GM08714 (cell line): ENCODE data around the gene CLDN2.
"Not testable (repeated sequence)": the region's sequence is repeated elsewhere in the genome, so short reads cannot be mapped to it uniquely, and the experiment has no call there.

Source experiments
- H3K4me3 ChIP-seq: fragments of 200-500 bp; sonication (Bioruptor generic); 2 replicates; pipeline ENCODE4 v1.5.1; 2014; ENCODE audit warnings: mild to moderate bottlenecking, low read length, inconsistent platforms
- ZNF274 ChIP-seq: IDR thresholded peaks from 2 replicates; pipeline ENCODE4 v1.6.1; 2012; ENCODE audit warnings: mild to moderate bottlenecking, low read depth, low read length

The CLDN2 gene

GRCh38 chrX:106936246-106936645 lies 16.0 kb downstream of the CLDN2 start:
- TF ChIP-seq ZNF274: no peak
- no peak overlapping the region for H3K4me3 ChIP-seq

GRCh38 chrX:106939566-106939965 lies 19.4 kb downstream of the CLDN2 start:
- TF ChIP-seq ZNF274: no peak
- no peak overlapping the region for H3K4me3 ChIP-seq

GRCh38 chrX:106940068-106940467 lies 19.9 kb downstream of the CLDN2 start:
- TF ChIP-seq ZNF274: no peak
- H3K4me3 ChIP-seq: no peak overlapping the region

GRCh38 chrX:106946464-106946863 lies 26.3 kb downstream of the CLDN2 start:
- no peak for TF ChIP-seq ZNF274
- H3K4me3 ChIP-seq: no peak overlapping the region

- H3K4me3 ChIP-seq: no peak overlapping the region
- no peak for TF ChIP-seq ZNF274
These were observed 28.4 kb downstream of the CLDN2 start for GRCh38 chrX:106948641-106949040.

GRCh38 chrX:106949366-106949765 lies 29.2 kb downstream of the CLDN2 start:
- no peak for TF ChIP-seq ZNF274
- no peak overlapping the region for H3K4me3 ChIP-seq

- TF ChIP-seq ZNF274: no peak
- H3K4me3 ChIP-seq: no peak overlapping the region
These were observed 30.2 kb downstream of the CLDN2 start for GRCh38 chrX:106950381-106950780.

- no peak overlapping the region for H3K4me3 ChIP-seq
- TF ChIP-seq ZNF274: no peak
These were observed 31.0 kb downstream of the CLDN2 start for GRCh38 chrX:106951230-106951629.

- TF ChIP-seq ZNF274: no peak
- H3K4me3 ChIP-seq: no peak overlapping the region
These were observed 31.9 kb downstream of the CLDN2 start for GRCh38 chrX:106952089-106952488.

GRCh38 chrX:106952538-106952937 lies 32.3 kb downstream of the CLDN2 start:
- no peak overlapping the region for H3K4me3 ChIP-seq
- no peak for TF ChIP-seq ZNF274

- no peak for TF ChIP-seq ZNF274
These were observed 32.8 kb downstream of the CLDN2 start for GRCh38 chrX:106952988-106953387.

GRCh38 chrX:106954041-106954440 lies 33.8 kb downstream of the CLDN2 start:
- TF ChIP-seq ZNF274: no peak
- no peak overlapping the region for H3K4me3 ChIP-seq

More at GRCh38 chrX:106952988-106953387, 32.8 kb downstream of the CLDN2 start:
- H3K4me3 ChIP-seq: no peak overlapping the region

- no peak overlapping the region for H3K4me3 ChIP-seq
- TF ChIP-seq ZNF274: no peak
These were observed 35.0 kb downstream of the CLDN2 start for GRCh38 chrX:106955004-106955772.

GRCh38 chrX:106957856-106958255 lies 37.7 kb downstream of the CLDN2 start:
- no peak for TF ChIP-seq ZNF274
- no peak overlapping the region for H3K4me3 ChIP-seq

- no peak overlapping the region for H3K4me3 ChIP-seq
- no peak for TF ChIP-seq ZNF274
These were observed 39.7 kb downstream of the CLDN2 start for GRCh38 chrX:106959901-106960300.

- no peak overlapping the region for H3K4me3 ChIP-seq
- no peak for TF ChIP-seq ZNF274
These were observed 42.9 kb downstream of the CLDN2 start for GRCh38 chrX:106963111-106963510.

- no peak for TF ChIP-seq ZNF274
- no peak overlapping the region for H3K4me3 ChIP-seq
These were observed 44.1 kb downstream of the CLDN2 start for GRCh38 chrX:106964290-106964689.

- H3K4me3 ChIP-seq: not testable (repeated sequence)
These were observed 46.3 kb downstream of the CLDN2 start for GRCh38 chrX:106966547-106966946.
